ENCODE data around the gene STUM.

STUM gene

GRCh38 chr1:226654046-226654667 lies 105.6 kb downstream of the STUM start:
- TF ChIP-seq CTCF (IDR thresholded peaks at IDR 0.05; ENCODE audit: insufficient read depth, low read depth, low read length, missing control alignments): no peak
- DNase-seq (ENCODE audit: low read depth): peak; percentile 37
- H3K4me3 ChIP-seq (ENCODE audit: low read depth, low read length): 0 out of 2 replicates have a peak overlapping the region, but pooled peaks have one; percentile 8

- no peak for DNase-seq (ENCODE audit: low read depth)
- H3K4me3 ChIP-seq (ENCODE audit: low read depth, low read length): no peak overlapping the region
- TF ChIP-seq CTCF (IDR thresholded peaks at IDR 0.05; ENCODE audit: insufficient read depth, low read depth, low read length, missing control alignments): no peak
These were observed 106.1 kb downstream of the STUM start for GRCh38 chr1:226654668-226655055.

- peak; percentile 40 for DNase-seq (ENCODE audit: low read depth)
- no peak overlapping the region for H3K4me3 ChIP-seq (ENCODE audit: low read depth, low read length)
- no peak for TF ChIP-seq CTCF (IDR thresholded peaks at IDR 0.05; ENCODE audit: insufficient read depth, low read depth, low read length, missing control alignments)
These were observed 106.9 kb downstream of the STUM start for GRCh38 chr1:226655251-226656163.

- DNase-seq (ENCODE audit: low read depth): no peak
- TF ChIP-seq CTCF (IDR thresholded peaks at IDR 0.05; ENCODE audit: insufficient read depth, low read depth, low read length, missing control alignments): no peak
- no peak overlapping the region for H3K4me3 ChIP-seq (ENCODE audit: low read depth, low read length)
These were observed 107.6 kb downstream of the STUM start for GRCh38 chr1:226656201-226656600.

- no peak for TF ChIP-seq CTCF (IDR thresholded peaks at IDR 0.05; ENCODE audit: insufficient read depth, low read depth, low read length, missing control alignments)
- H3K4me3 ChIP-seq (ENCODE audit: low read depth, low read length): no peak overlapping the region
- DNase-seq (ENCODE audit: low read depth): no peak
These were observed 108.2 kb downstream of the STUM start for GRCh38 chr1:226656601-226657277.

DNA sequence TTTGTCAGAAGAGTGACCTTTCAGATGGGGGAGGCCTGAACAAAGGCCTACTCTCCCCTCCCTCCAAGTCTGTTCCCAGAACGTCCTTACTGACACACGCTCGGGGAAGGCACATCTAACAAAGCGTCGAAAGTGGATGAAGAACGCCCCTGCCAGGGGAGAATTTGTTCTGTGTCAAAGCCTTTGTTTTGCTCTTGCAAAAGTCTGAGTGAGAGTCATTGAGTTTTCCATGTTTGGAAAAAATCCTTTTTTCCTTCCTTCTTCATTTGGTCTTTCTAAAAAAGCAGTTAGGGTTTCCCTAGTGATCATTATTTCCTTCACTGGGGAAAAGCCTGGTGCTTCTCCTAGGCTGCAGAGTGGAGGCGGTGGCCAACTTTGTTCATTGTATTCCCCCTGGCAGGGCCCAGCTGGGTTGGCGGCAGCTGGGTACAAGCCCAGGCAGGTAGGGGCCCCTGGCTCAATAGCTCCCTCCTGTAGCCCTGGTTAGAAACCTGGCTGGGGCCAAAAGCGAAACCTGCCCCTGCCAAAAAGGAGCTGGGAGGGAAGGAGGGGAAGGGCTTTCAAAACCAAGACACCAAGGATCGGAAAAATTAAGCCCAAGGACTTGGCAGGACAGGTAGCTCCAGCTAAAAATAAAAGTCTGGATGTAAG lies 109.5 kb downstream of the STUM start:
- DNase-seq (ENCODE audit: low read depth): no peak
- H3K4me3 ChIP-seq (ENCODE audit: low read depth, low read length): no peak overlapping the region
- TF ChIP-seq CTCF (IDR thresholded peaks at IDR 0.05; ENCODE audit: insufficient read depth, low read depth, low read length, missing control alignments): no peak

Data from GM12865 (cell line).